HepG2 (cell line): ENCODE measurements around the gene SPATA21. TPM values are rescaled to one million over a fixed set of nuclear protein-coding genes. Genes with fewer than 3 reads are reported as not detected.
A peak's percentile ranks its signal among the peaks of the same experiment; 100 is the strongest.

Source experiments
- DNMT1 ChIP-seq: sonication (generic); formaldehyde crosslinking; IDR thresholded peaks from 2 replicates; pipeline ENCODE4 v1.5.1; 2020; ENCODE audit warnings: mild to moderate bottlenecking, missing genetic modification reagents
- ELF3 ChIP-seq: IDR thresholded peaks from 2 replicates; pipeline ENCODE4 v1.6.1; 2016; ENCODE audit warnings: missing genetic modification reagents, missing compliant biosample characterization
- FOXO1 ChIP-seq: sonication (generic); formaldehyde crosslinking; IDR thresholded peaks from 2 replicates; pipeline ENCODE4 v1.4.0; 2020; ENCODE audit warnings: missing genetic modification reagents
- GLI4 ChIP-seq: sonication (generic); formaldehyde crosslinking; IDR thresholded peaks from 2 replicates; pipeline ENCODE4 v1.5.1; 2020; ENCODE audit warnings: missing genetic modification reagents, mild to moderate bottlenecking, moderate library complexity, borderline replicate concordance
- JUND ChIP-seq: sonication (generic); formaldehyde crosslinking; IDR thresholded peaks from 2 replicates; pipeline ENCODE4 v1.8.0; 2022; ENCODE audit warnings: mild to moderate bottlenecking, missing genetic modification reagents
- KLF11 ChIP-seq: IDR thresholded peaks from 2 replicates; pipeline ENCODE4 v1.6.1; 2016; ENCODE audit warnings: missing compliant biosample characterization
- KMT2A ChIP-seq: sonication (generic); formaldehyde crosslinking; IDR thresholded peaks from 2 replicates; pipeline ENCODE4 v1.4.0; 2020; ENCODE audit warnings: missing genetic modification reagents
- MYNN ChIP-seq: sonication (generic); formaldehyde crosslinking; IDR thresholded peaks from 2 replicates; pipeline ENCODE4 v1.4.0; 2020; ENCODE audit warnings: mild to moderate bottlenecking, low read depth, missing genetic modification reagents
- POGZ ChIP-seq: sonication (generic); formaldehyde crosslinking; IDR thresholded peaks from 2 replicates; pipeline ENCODE4 v1.4.0; 2020; ENCODE audit warnings: mild to moderate bottlenecking, missing genetic modification reagents
- PRDM4 ChIP-seq: sonication (generic); formaldehyde crosslinking; IDR thresholded peaks from 2 replicates; pipeline ENCODE4 v1.9.0; 2021; ENCODE audit warnings: missing genetic modification reagents, borderline replicate concordance
- RFX5 ChIP-seq: IDR thresholded peaks from 2 replicates; pipeline ENCODE4 v1.6.1; 2011; ENCODE audit warnings: low read depth, low read length, improper control_type of control experiment
- SATB2 ChIP-seq: sonication (generic); formaldehyde crosslinking; IDR thresholded peaks from 2 replicates; pipeline ENCODE4 v1.5.0; 2020; ENCODE audit warnings: missing genetic modification reagents
- TBX3 ChIP-seq: fragments of 450-650 bp; IDR thresholded peaks from 2 replicates; pipeline ENCODE4 v1.6.1; 2017; ENCODE audit warnings: antibody characterized with exemption, mild to moderate bottlenecking, inconsistent platforms, borderline replicate concordance
- TFDP1 ChIP-seq: IDR thresholded peaks from 2 replicates; pipeline ENCODE4 v1.6.1; 2016; ENCODE audit warnings: missing compliant biosample characterization, missing genetic modification reagents, borderline replicate concordance
- THAP9 ChIP-seq: sonication (generic); formaldehyde crosslinking; IDR thresholded peaks from 2 replicates; pipeline ENCODE4; 2020; ENCODE audit warnings: missing genetic modification reagents, mild to moderate bottlenecking, borderline replicate concordance
- ZFYVE20 ChIP-seq: sonication (generic); formaldehyde crosslinking; IDR thresholded peaks from 2 replicates; pipeline ENCODE4 v1.8.0; 2023; ENCODE audit warnings: low read depth, mild to moderate bottlenecking, moderate library complexity, missing genetic modification reagents, borderline replicate concordance
- ZNF281 ChIP-seq: sonication (generic); formaldehyde crosslinking; IDR thresholded peaks from 2 replicates; pipeline ENCODE4 v1.4.0; 2020; ENCODE audit warnings: missing genetic modification reagents, borderline replicate concordance
- ZNF34 ChIP-seq: sonication (generic); formaldehyde crosslinking; IDR thresholded peaks from 2 replicates; pipeline ENCODE4 v1.4.0; 2020; ENCODE audit warnings: mild to moderate bottlenecking, missing genetic modification reagents, borderline replicate concordance
- ZNF720 ChIP-seq: sonication (generic); formaldehyde crosslinking; IDR thresholded peaks from 2 replicates; pipeline ENCODE4 v1.4.0; 2020; ENCODE audit warnings: missing genetic modification reagents
- ZNF841 ChIP-seq: sonication (generic); formaldehyde crosslinking; IDR thresholded peaks from 2 replicates; pipeline ENCODE4 v1.8.1; 2023; ENCODE audit warnings: missing genetic modification reagents, borderline replicate concordance
- polyA plus RNA-seq, 8 experiments: library from polyadenylated mRNA; depleted of rRNA in 3 of 8; stranded (reverse) in 7 of 8; unstranded in 1 of 8; fragments of >200 nt; fragmentation: Illumina TruSeq in 4 of 8; extraction: Trizol in 4 of 8; gene quantifications; 2 replicates each; pipeline versions ENCODE4 v1.2.1 to v1.2.3, GENCODE V29; 2011 to 2016; ENCODE audit warnings: low read depth in 4 of 8, missing spikeins in 1 of 8, mixed read lengths in 1 of 8; ENCODE audit not compliant: insufficient read depth in 1 of 8
- total RNA-seq, 5 experiments: library from RNA; depleted of rRNA; stranded (reverse); fragments of >200 nt; fragmentation: Illumina TruSeq; extraction: Trizol; gene quantifications; 2 replicates each; pipeline ENCODE4 v1.2.3, GENCODE V29; 2016; ENCODE audit warnings: low read depth in 1 of 5

Gene SPATA21
- total and polyA plus RNA-seq, 2 of the 13 experiments (the other 11 are each of a cell fraction or from before 2014, with no cell fraction given), result 0.80 to 1.4 TPM

- TF ChIP-seq PRDM4 (no peak), JUND (CRISPR knock-in tag) (no peak), ZFYVE20 (CRISPR knock-in tag) (no peak), THAP9 (peak; percentile 99), ZNF281 (CRISPR knock-in tag) (peak; percentile 83; the same call in 1 of the 2 replicates), MYNN (CRISPR knock-in tag) (no peak), ZNF34 (CRISPR knock-in tag) (no peak), ELF3 (CRISPR knock-in tag) (peak; percentile 86), DNMT1 (no peak), TFDP1 (CRISPR knock-in tag) (peak; percentile 53; the same call in 1 of the 2 replicates), ZNF841 (CRISPR knock-in tag) (no peak), ZNF720 (CRISPR knock-in tag) (no peak), SATB2 (CRISPR knock-in tag) (no peak), FOXO1 (CRISPR knock-in tag) (no peak), TBX3 (no peak), POGZ (CRISPR knock-in tag) (peak; percentile 89), KLF11 (CRISPR knock-in tag) (no peak; the same call in 1 of the 2 replicates), RFX5 (0 out of 2 replicates have a peak, but pooled peaks have one; percentile 17), KMT2A (no peak), GLI4 (CRISPR knock-in tag) (no peak)
Observed at GRCh38 chr1:16366722-16367257, 70.4 kb downstream of the SPATA21 start, which contains the start of gene SZRD1 (continued).
